Panc1 (cell line): Measurements from ENCODE around the gene OBP2A. TPM values are rescaled to one million over a fixed set of nuclear protein-coding genes. Genes with fewer than 3 reads are reported as not detected.

Experiments
- ATAC-seq: fragments of 200-7000 bp; cut with Tn5 transposase; 2 replicates; pipeline ENCODE4 v1.9.1; 2020; ENCODE audit warnings: mild to moderate bottlenecking, moderate library complexity
- BruUV-seq: library from RNA; stranded (reverse); fragments of 400-500 nt; replicated peaks from 2 replicates; lab custom pipeline; 2021; lab: Mats Ljungman, UMichigan
- CTCF ChIA-PET: fragments of 300-600 bp; sonication (Branson Sonifier 250); formaldehyde crosslinking; loops from one replicate; lab custom pipeline; 2022; ENCODE audit warnings: antibody characterized with exemption; lab: Charles Lee
- POLR2A ChIA-PET: fragments of 300-600 bp; sonication (Branson Sonifier 250); formaldehyde crosslinking; loops from one replicate; lab custom pipeline; 2022; ENCODE audit warnings: antibody characterized with exemption; lab: Charles Lee
- DNase-seq: peaks from one replicate; pipeline ENCODE4 v3.0.0-alpha.2; 2010; ENCODE audit warnings: low read depth, low spot score
- H3K27ac ChIP-seq: 2 replicates; pipeline ENCODE4 v1.5.1; 2011; ENCODE audit warnings: mild to moderate bottlenecking, low read length, inconsistent platforms
- H3K27me3 ChIP-seq: fragments of 200-500 bp; sonication (Bioruptor generic); 2 replicates; pipeline ENCODE4 v1.6.0; 2014; ENCODE audit warnings: low read length, inconsistent platforms; ENCODE audit not compliant: control insufficient read depth, insufficient read depth
- H3K36me3 ChIP-seq: fragments of 200-500 bp; sonication (Bioruptor generic); 2 replicates; pipeline ENCODE4 v1.5.1; 2014; ENCODE audit warnings: inconsistent platforms, mild to moderate bottlenecking, low read length, moderate library complexity; ENCODE audit not compliant: control insufficient read depth, insufficient read depth
- H3K4me1 ChIP-seq: 2 replicates; pipeline ENCODE4 v1.5.1; 2011; ENCODE audit warnings: inconsistent platforms, mild to moderate bottlenecking, low read length, moderate library complexity; ENCODE audit not compliant: control insufficient read depth, insufficient read depth
- H3K4me3 ChIP-seq, 2 experiments: 2 replicates each; pipeline ENCODE4 v1.5.1; 2011 to 2012; ENCODE audit warnings: low read depth in 2 of 2, low read length in 2 of 2, mild to moderate bottlenecking in 2 of 2, inconsistent platforms in 1 of 2, moderate library complexity in 1 of 2
- H3K9me3 ChIP-seq: fragments of 200-500 bp; sonication (Bioruptor generic); 2 replicates; pipeline ENCODE4 v1.5.1; 2014; ENCODE audit warnings: low read depth, mild to moderate bottlenecking, inconsistent platforms, low read length, moderate library complexity; ENCODE audit not compliant: control insufficient read depth, insufficient read depth
- CTCF ChIP-seq: fragments of 450-650 bp; IDR thresholded peaks from 2 replicates; pipeline ENCODE4 v1.5.1; 2017; ENCODE audit warnings: mild to moderate bottlenecking
- POLR2AphosphoS5 ChIP-seq: IDR thresholded peaks from 2 replicates; pipeline ENCODE4 v1.6.1; 2012; ENCODE audit warnings: mild to moderate bottlenecking, low read depth, low read length, moderate library complexity
- REST ChIP-seq, 2 experiments: IDR thresholded peaks; 2 replicates each; pipeline ENCODE4 v1.6.1; 2011 to 2012; ENCODE audit warnings: low read depth in 2 of 2, control low read depth in 1 of 2, low read length in 1 of 2, mild to moderate bottlenecking in 1 of 2, moderate library complexity in 1 of 2; ENCODE audit not compliant: insufficient read depth in 1 of 2
- SIN3A ChIP-seq: IDR thresholded peaks from 2 replicates; pipeline ENCODE4 v1.6.1; 2012; ENCODE audit warnings: low read depth, mild to moderate bottlenecking, low read length, moderate library complexity, borderline replicate concordance; ENCODE audit not compliant: insufficient read depth
- TCF7L2 ChIP-seq: IDR thresholded peaks from 2 replicates; pipeline ENCODE4 v1.6.1; 2011; ENCODE audit warnings: mild to moderate bottlenecking, low read depth, low read length, inconsistent platforms
- in situ Hi-C: cut with HindIII; loops from 2 replicates; pipeline ENCODE4 v1.10.0; 2016; ENCODE audit warnings: low sequenced_read_pairs, low pct_unique_long_range_greater_than_20kb
- intact Hi-C: fragments of 100-400 bp; cut with micrococcal nuclease; formaldehyde crosslinking; loops from one replicate; pipeline ENCODE4 v1.10.0; 2022; ENCODE audit not compliant: unreplicated experiment
- total RNA-seq: library from RNA; stranded (reverse); gene quantifications from one replicate; pipeline ENCODE4 v1.2.1, GENCODE V29; 2021; ENCODE audit not compliant: unreplicated experiment

The OBP2A gene
- total RNA-seq, 1 experiment from 2014 or later = not detected

- Histone ChIP-seq H3K27me3 (no peaks in the 10 kb centered on the region), H3K27ac (no peak overlapping the region), H3K9me3 (no peaks in the 10 kb centered on the region), H3K4me3 (no peak overlapping the region), H3K36me3 (no peaks in the 10 kb centered on the region), H3K4me1 (no peaks in the 10 kb centered on the region)
- BruUV-seq = no TSS peak
- in situ Hi-C loops (no loop called here), intact Hi-C loops (no loop called here)
- ChIA-PET CTCF (no interaction called here), POLR2A (no interaction called here)
- ATAC-seq = no peak
- no peak for TF ChIP-seq REST (IDR thresholded peaks at IDR 0.05; ENCODE audit: insufficient read depth in 1 of 2, low read depth in 2 of 2, low read length in 1 of 2)
- TF ChIP-seq CTCF = no peak
- no peak for TF ChIP-seq SIN3A
- TF ChIP-seq TCF7L2 = no peak
- TF ChIP-seq POLR2AphosphoS5 = no peak
- no peak for DNase-seq
Measured at GRCh38 chr9:135579356-135579755, 33.4 kb downstream of the OBP2A start.

GRCh38 chr9:135579889-135580660 lies 34.1 kb downstream of the OBP2A start:
- no peaks in the 10 kb centered on the region for H3K27me3 ChIP-seq
- H3K27ac ChIP-seq = no peak overlapping the region
- H3K4me3 ChIP-seq = no peak overlapping the region
- BruUV-seq = no TSS peak
- ATAC-seq = no peak
- no peak for TF ChIP-seq SIN3A
- no peak for TF ChIP-seq CTCF
- no peak for TF ChIP-seq TCF7L2
- TF ChIP-seq REST (IDR thresholded peaks at IDR 0.05; ENCODE audit: insufficient read depth in 1 of 2, low read depth in 2 of 2, low read length in 1 of 2) = no peak
- no peak for TF ChIP-seq POLR2AphosphoS5
- intact Hi-C loops = no loop called here
- CTCF ChIA-PET = no interaction called here
- H3K36me3 ChIP-seq = no peaks in the 10 kb centered on the region
- H3K4me1 ChIP-seq = no peaks in the 10 kb centered on the region
- no peak for DNase-seq
- H3K9me3 ChIP-seq = no peaks in the 10 kb centered on the region
- POLR2A ChIA-PET = no interaction called here
- in situ Hi-C loops = no loop called here
